ENCODE measurements around the gene ZNF761.
"Not testable (repeated sequence)": the region's sequence is repeated elsewhere in the genome, so short reads cannot be mapped to it uniquely, and the experiment has no call there.

Gene ZNF761

DNA sequence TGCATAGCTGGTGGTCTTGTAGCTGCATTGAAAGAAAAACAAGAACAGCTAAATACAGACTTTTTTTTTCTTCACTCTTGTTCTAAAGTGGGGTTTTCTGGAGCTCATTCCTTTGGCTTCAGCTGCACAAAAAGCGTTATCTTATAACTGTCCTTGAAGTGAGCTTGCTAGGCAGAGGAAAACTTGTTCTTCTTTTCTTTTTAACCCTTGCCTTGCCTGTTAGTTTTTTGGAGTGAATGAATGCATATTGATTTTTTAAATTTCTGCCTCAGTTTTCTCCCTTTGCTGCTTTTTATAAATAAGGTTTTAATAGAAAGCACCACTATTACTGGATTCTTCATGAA lies 35.3 kb upstream of the ZNF761 start:
- peaks cover 20% of the 10 kb centered on the region for H3K36me3 ChIP-seq (ENCODE audit: insufficient read depth, insufficient read length, low read length)
- no peaks in the 10 kb centered on the region for H3K9me3 ChIP-seq (ENCODE audit: insufficient read depth, low read length)
- no peak for DNase-seq (ENCODE audit: low read depth, low spot score)
- no peaks in the 10 kb centered on the region for H3K4me1 ChIP-seq (ENCODE audit: insufficient read depth, insufficient read length)
- H3K4me3 ChIP-seq (ENCODE audit: insufficient read length, low read depth): no peak overlapping the region
- H3K9ac ChIP-seq (ENCODE audit: insufficient read length, low read depth): no peak overlapping the region
- no peaks in the 10 kb centered on the region for H3K27me3 ChIP-seq (ENCODE audit: insufficient read depth, insufficient read length)
- TF ChIP-seq YY1 (IDR thresholded peaks at IDR 0.05; ENCODE audit: insufficient read depth, insufficient read length): no peak
- no peak for TF ChIP-seq SUZ12 (IDR thresholded peaks at IDR 0.05; ENCODE audit: extremely low read depth, insufficient read depth, insufficient read length)
- no peak for TF ChIP-seq ZNF274 (IDR thresholded peaks at IDR 0.05; ENCODE audit: low read depth, low read length)

DNA sequence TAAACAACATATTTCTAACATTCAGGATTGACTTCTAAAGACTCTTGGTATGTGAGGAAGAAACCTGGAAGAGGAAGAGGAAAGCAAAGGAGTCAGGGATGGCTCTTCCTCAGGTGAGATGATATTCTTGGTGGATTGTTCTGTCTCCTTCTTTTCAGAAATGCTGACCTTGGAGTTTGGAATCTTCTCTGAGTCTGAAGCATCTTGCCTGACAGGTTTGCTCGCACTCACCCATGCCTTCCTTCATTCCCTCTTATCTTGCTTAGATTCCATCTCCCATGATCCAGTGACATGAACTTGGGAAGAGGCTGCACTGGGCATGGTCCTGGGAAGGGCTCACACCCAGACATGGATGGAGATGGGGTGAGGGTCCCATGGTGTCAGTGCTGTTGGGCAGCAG lies 33.9 kb upstream of the ZNF761 start:
- not testable (repeated sequence) for H3K4me1 ChIP-seq (ENCODE audit: insufficient read depth, insufficient read length); DNase-seq (ENCODE audit: low read depth, low spot score); H3K9me3 ChIP-seq (ENCODE audit: insufficient read depth, low read length); H3K27me3 ChIP-seq (ENCODE audit: insufficient read depth, insufficient read length); H3K9ac ChIP-seq (ENCODE audit: insufficient read length, low read depth); H3K4me3 ChIP-seq (ENCODE audit: insufficient read length, low read depth)
- peaks cover 28% of the 10 kb centered on the region for H3K36me3 ChIP-seq (ENCODE audit: insufficient read depth, insufficient read length, low read length)

DNA sequence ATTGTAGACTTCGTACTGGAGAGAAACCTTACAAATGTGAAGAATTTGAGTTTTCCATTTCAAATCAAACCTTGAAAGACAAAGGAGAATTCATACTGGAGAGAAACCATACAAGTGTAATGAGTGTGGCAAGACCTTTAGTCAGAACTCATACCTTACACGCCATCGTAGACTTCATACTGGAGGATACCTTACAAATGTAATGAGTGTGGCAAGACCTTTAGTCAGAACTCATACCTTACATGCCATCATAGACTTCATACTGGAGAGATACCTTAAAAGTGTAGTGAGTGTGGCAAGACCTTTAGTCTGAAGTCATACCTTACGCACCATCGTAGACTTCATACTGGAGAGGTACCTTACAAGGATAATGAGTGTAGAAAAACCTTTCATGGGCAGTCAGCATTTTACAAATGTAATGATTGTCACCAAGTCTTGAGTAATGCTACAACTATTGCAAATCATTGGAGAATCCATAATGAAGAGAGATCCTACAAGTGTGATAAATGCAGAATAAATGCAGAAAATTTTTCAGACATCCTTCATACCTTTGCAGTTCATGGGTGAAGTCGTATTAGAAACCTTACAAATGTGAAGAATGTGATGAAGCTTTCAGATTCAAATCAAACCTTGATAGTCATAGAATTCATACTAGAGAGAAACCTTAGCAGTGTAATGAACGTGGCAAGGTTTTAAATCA lies 22.1 kb upstream of the ZNF761 start:
- TF ChIP-seq ZNF274 (IDR thresholded peaks at IDR 0.05; ENCODE audit: low read depth, low read length): 0 out of 2 replicates have a peak, but pooled peaks have one; percentile 40
- TF ChIP-seq SUZ12 (IDR thresholded peaks at IDR 0.05; ENCODE audit: extremely low read depth, insufficient read depth, insufficient read length): no peak
- H3K9me3 ChIP-seq (ENCODE audit: insufficient read depth, low read length): peaks cover 67% of the 10 kb centered on the region
- H3K36me3 ChIP-seq (ENCODE audit: insufficient read depth, insufficient read length, low read length): peaks cover 46% of the 10 kb centered on the region
- no peaks in the 10 kb centered on the region for H3K27me3 ChIP-seq (ENCODE audit: insufficient read depth, insufficient read length)
- DNase-seq (ENCODE audit: low read depth, low spot score): no peak
- H3K4me1 ChIP-seq (ENCODE audit: insufficient read depth, insufficient read length): no peaks in the 10 kb centered on the region
- H3K9ac ChIP-seq (ENCODE audit: insufficient read length, low read depth): no peak overlapping the region
- no peak overlapping the region for H3K4me3 ChIP-seq (ENCODE audit: insufficient read length, low read depth)

DNA sequence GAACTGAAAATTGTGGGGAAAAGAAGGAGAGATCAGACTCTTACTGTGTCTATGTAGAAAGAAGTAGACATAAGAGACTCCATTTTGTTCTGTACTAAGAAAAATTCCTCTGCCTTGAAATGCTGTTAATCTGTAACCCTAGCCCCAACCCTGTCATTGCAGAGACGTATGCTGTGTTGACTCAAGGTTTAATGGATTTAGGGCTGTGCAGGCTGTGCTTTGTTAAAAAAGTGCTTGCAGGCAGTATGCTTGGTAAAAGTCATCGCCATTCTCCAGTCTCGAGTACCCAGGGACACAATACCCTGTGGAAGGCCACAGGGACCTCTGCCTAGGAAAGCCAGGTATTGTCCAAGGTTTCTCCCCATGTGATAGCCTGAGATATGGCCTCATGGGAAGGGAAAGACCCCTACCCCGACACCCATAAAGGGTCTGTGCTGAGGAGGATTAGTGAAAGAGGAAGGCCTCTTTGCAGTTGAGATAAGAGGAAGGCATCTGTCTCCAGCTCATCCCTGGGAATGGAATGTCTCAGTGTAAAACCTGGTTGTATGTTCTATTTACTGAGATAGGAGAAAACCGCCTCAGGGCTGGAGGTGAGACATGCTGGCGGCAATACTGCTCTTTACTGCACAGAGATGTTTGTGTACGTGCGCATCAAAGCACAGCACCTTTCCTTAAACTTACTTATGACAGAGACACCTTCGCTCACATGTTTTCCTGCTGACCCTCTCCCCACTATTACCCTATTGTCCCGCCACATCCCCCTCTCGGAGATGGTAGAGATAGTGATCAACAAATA lies 11.1 kb upstream of the ZNF761 start:
- not testable (repeated sequence) for DNase-seq (ENCODE audit: low read depth, low spot score); H3K27me3 ChIP-seq (ENCODE audit: insufficient read depth, insufficient read length); H3K9ac ChIP-seq (ENCODE audit: insufficient read length, low read depth); H3K4me3 ChIP-seq (ENCODE audit: insufficient read length, low read depth); H3K4me1 ChIP-seq (ENCODE audit: insufficient read depth, insufficient read length); H3K36me3 ChIP-seq (ENCODE audit: insufficient read depth, insufficient read length, low read length); H3K9me3 ChIP-seq (ENCODE audit: insufficient read depth, low read length)

DNA sequence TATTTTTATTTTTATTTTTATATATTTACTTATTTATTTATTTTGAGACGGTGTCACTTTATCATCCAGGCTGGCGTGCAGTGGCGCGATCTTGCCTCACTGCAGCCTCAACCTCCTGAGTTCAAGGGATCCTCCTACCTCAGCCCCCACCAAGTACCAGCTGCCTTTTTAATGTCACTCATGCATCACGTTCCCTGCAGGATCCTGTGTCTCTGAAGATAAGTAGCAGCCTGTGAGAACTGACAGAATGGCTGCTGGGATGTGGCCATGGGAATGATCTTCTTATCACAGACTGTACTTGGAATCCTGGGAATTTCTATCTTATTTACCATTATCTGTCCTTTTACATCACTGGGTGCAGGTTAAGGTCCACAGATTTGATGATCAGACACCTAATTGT lies 9.2 kb upstream of the ZNF761 start:
- Histone ChIP-seq H3K9me3 (ENCODE audit: insufficient read depth, low read length) (no peaks in the 10 kb centered on the region), H3K36me3 (ENCODE audit: insufficient read depth, insufficient read length, low read length) (peaks cover 3% of the 10 kb centered on the region), H3K4me1 (ENCODE audit: insufficient read depth, insufficient read length) (no peaks in the 10 kb centered on the region), H3K27me3 (ENCODE audit: insufficient read depth, insufficient read length) (no peaks in the 10 kb centered on the region), H3K4me3 (ENCODE audit: insufficient read length, low read depth) (no peak overlapping the region), H3K9ac (ENCODE audit: insufficient read length, low read depth) (no peak overlapping the region)
- DNase-seq (ENCODE audit: low read depth, low spot score): no peak
- TF ChIP-seq YY1 (IDR thresholded peaks at IDR 0.05; ENCODE audit: insufficient read depth, insufficient read length) (no peak), ZNF274 (IDR thresholded peaks at IDR 0.05; ENCODE audit: low read depth, low read length) (no peak), SUZ12 (IDR thresholded peaks at IDR 0.05; ENCODE audit: extremely low read depth, insufficient read depth, insufficient read length) (no peak)

DNA sequence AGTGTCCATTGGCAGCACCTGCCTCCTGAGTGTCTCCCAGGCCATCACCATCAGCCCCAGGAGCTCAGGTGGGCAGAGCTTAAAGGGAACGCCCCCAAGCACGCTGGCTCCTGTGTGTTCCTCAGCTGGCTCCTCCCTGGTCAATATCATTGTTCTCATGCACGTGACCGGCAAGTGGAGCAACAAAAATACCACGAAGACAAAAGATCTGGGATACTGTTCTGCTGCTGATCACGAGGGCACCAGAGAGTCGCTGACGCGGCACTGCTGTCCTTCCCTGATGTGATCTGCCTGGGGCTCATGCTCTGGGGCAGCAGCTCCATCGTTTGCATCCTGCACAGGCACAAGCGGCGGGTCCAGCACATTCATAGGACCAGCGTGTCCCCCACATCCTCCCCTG lies 8.7 kb upstream of the ZNF761 start:
- not testable (repeated sequence) for H3K4me3 ChIP-seq (ENCODE audit: insufficient read length, low read depth); H3K36me3 ChIP-seq (ENCODE audit: insufficient read depth, insufficient read length, low read length); DNase-seq (ENCODE audit: low read depth, low spot score); H3K9me3 ChIP-seq (ENCODE audit: insufficient read depth, low read length); H3K27me3 ChIP-seq (ENCODE audit: insufficient read depth, insufficient read length); H3K4me1 ChIP-seq (ENCODE audit: insufficient read depth, insufficient read length); H3K9ac ChIP-seq (ENCODE audit: insufficient read length, low read depth)

DNA sequence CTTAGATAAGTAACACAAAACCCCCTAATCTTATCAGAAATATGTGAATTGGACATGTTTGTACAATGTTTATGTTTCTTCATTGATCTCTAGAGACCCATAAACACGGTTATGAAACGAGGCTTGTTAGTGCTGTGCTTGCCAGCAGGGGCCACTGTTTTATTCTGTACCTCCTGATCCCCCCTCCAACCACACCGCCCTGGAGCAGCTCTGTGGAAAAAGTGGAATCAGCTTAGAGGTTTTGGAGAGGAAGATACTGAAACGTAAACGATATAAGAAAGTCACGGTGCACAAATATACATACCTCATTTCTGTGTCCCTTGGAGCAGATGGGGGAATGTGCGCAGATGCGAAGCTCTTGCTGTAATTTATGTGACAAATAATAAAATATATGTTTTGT lies 8.1 kb upstream of the ZNF761 start:
- not testable (repeated sequence) for H3K4me3 ChIP-seq (ENCODE audit: insufficient read length, low read depth); DNase-seq (ENCODE audit: low read depth, low spot score)

DNA sequence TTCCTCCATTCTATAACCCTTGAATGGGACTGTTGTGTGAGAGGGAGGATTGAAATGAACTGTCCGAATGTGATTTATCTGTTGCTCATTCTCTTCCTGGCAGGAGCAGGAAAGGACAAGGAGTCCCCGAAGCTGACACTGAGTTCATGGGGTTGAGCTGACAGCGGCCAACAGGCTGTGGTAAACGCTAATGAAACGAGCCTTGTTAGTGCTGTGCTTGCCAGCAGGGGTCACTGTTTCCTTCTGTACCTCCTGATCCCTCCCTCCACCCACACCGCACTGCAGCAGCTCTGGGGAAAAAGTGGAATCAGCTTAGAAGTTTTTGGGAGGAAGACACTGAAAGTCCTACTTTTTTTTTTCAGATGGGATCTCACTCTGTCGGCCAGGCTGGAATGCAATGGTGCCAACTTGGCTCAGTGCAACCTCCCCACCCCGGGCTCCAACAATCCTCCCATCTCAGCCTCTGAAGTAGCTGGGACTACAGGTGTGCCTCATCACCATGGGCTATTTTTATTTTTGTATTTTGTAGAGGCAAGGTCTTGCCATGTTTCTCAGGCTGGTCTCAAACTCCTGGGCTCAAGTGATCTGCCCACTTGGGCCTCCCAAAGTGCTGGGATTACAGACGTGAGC lies 6.7 kb upstream of the ZNF761 start:
- Histone ChIP-seq H3K9ac (ENCODE audit: insufficient read length, low read depth) (no peak overlapping the region), H3K27me3 (ENCODE audit: insufficient read depth, insufficient read length) (no peaks in the 10 kb centered on the region), H3K9me3 (ENCODE audit: insufficient read depth, low read length) (no peaks in the 10 kb centered on the region), H3K4me3 (ENCODE audit: insufficient read length, low read depth) (no peak overlapping the region), H3K4me1 (ENCODE audit: insufficient read depth, insufficient read length) (no peaks in the 10 kb centered on the region), H3K36me3 (ENCODE audit: insufficient read depth, insufficient read length, low read length) (peaks cover 3% of the 10 kb centered on the region)
- TF ChIP-seq ZNF274 (IDR thresholded peaks at IDR 0.05; ENCODE audit: low read depth, low read length): no peak
- TF ChIP-seq SUZ12 (IDR thresholded peaks at IDR 0.05; ENCODE audit: extremely low read depth, insufficient read depth, insufficient read length): no peak
- peak; percentile 66 for DNase-seq (ENCODE audit: low read depth, low spot score)

More for the DNA sequence above, 8.1 kb upstream of the ZNF761 start:
- not testable (repeated sequence) for H3K27me3 ChIP-seq (ENCODE audit: insufficient read depth, insufficient read length); H3K4me1 ChIP-seq (ENCODE audit: insufficient read depth, insufficient read length); H3K9ac ChIP-seq (ENCODE audit: insufficient read length, low read depth); H3K9me3 ChIP-seq (ENCODE audit: insufficient read depth, low read length); H3K36me3 ChIP-seq (ENCODE audit: insufficient read depth, insufficient read length, low read length)

All from NT2/D1 (cell line).